ENCODE measurements around the gene CAPZB. TPM values are rescaled to one million over a fixed set of nuclear protein-coding genes. Genes with fewer than 3 reads are reported as not detected.

Gene CAPZB
- total RNA-seq, 4 donors from 2014 or later: 127 to 404 (median 136) TPM

- DNase-seq: no peak
- intact Hi-C loops (cut with DNase I; ENCODE audit: low total_unique reads) (no loop called here), in situ Hi-C loops (cut with MboI; ENCODE audit: low pct_ligation_motif_present in 1 of 4, low pct_unique_long_range_greater_than_20kb in 1 of 4, low sequenced_read_pairs in 3 of 4) (no loop called here)
- WGBS, 2 donors (ENCODE audit: low coverage in 1 of 2): 67 to 78% methylated on average over 4 of the region's 4 CpGs
- TF ChIP-seq POLR2AphosphoS5 (IDR thresholded peaks at IDR 0.05) (no peak), CTCF (IDR thresholded peaks at IDR 0.05) (no peak), POLR2A (IDR thresholded peaks at IDR 0.05) (no peak), EP300 (IDR thresholded peaks at IDR 0.05; ENCODE audit: low read depth) (no peak)
- Histone ChIP-seq H3K4me3 (no peak overlapping the region), H3K27me3 (no peaks in the 10 kb centered on the region), H3K27ac (peak overlapping the region; percentile 80 to 93 (median 82)), H3K9me3 (no peaks in the 10 kb centered on the region), H3K36me3 (no peaks in the 10 kb centered on the region), H3K4me1 (peaks cover 46 to 96% (median 59%) of the 10 kb centered on the region in 4 donors)
Observed at GRCh38 chr1:19443326-19443725, 42.0 kb downstream of the CAPZB start.

GRCh38 chr1:19442154-19443096 is 42.9 kb downstream of the CAPZB start:
- H3K36me3 ChIP-seq: no peaks in the 10 kb centered on the region
- H3K27ac ChIP-seq: peak overlapping the region; percentile 80 to 93 (median 82)
- TF ChIP-seq POLR2AphosphoS5 (IDR thresholded peaks at IDR 0.05) (no peak), POLR2A (IDR thresholded peaks at IDR 0.05) (no peak)
- WGBS, 2 donors (ENCODE audit: low coverage in 1 of 2): 61 to 71% methylated on average over 12 to 22 of the region's 22 CpGs
- H3K27me3 ChIP-seq: no peaks in the 10 kb centered on the region
- in situ Hi-C loops (cut with MboI; ENCODE audit: low pct_ligation_motif_present in 1 of 4, low pct_unique_long_range_greater_than_20kb in 1 of 4, low sequenced_read_pairs in 3 of 4): no loop called here
- intact Hi-C loops (cut with DNase I; ENCODE audit: low total_unique reads): no loop called here
- no peak for DNase-seq
- peaks cover 48 to 96% (median 58%) of the 10 kb centered on the region in 4 donors for H3K4me1 ChIP-seq
- H3K4me3 ChIP-seq: no peak overlapping the region
- no peaks in the 10 kb centered on the region for H3K9me3 ChIP-seq

GRCh38 chr1:19441048-19441780 is 44.1 kb downstream of the CAPZB start:
- no peak for DNase-seq
- in situ Hi-C loops (cut with MboI; ENCODE audit: low pct_ligation_motif_present in 1 of 4, low pct_unique_long_range_greater_than_20kb in 1 of 4, low sequenced_read_pairs in 3 of 4) (no loop called here), intact Hi-C loops (cut with DNase I; ENCODE audit: low total_unique reads) (no loop called here)
- Histone ChIP-seq H3K27me3 (no peaks in the 10 kb centered on the region), H3K4me3 (no peak overlapping the region), H3K9me3 (no peaks in the 10 kb centered on the region), H3K36me3 (no peaks in the 10 kb centered on the region), H3K27ac (peak overlapping the region; percentile 80 to 93 (median 82)), H3K4me1 (peaks cover 59 to 99% (median 66%) of the 10 kb centered on the region in 4 donors)
- WGBS, 2 donors (ENCODE audit: low coverage in 1 of 2): 84 to 91% methylated on average over 9 to 11 of the region's 11 CpGs
- TF ChIP-seq EP300 (IDR thresholded peaks at IDR 0.05; ENCODE audit: low read depth) (no peak), POLR2A (IDR thresholded peaks at IDR 0.05) (no peak), POLR2AphosphoS5 (IDR thresholded peaks at IDR 0.05) (peak in 1 of 3 donors; percentile 39), CTCF (IDR thresholded peaks at IDR 0.05) (no peak)

- Histone ChIP-seq H3K36me3 (no peaks in the 10 kb centered on the region), H3K27me3 (no peaks in the 10 kb centered on the region), H3K4me1 (peaks cover 60 to 97% (median 68%) of the 10 kb centered on the region in 4 donors), H3K4me3 (no peak overlapping the region), H3K27ac (peak overlapping the region; percentile 80 to 93 (median 82)), H3K9me3 (no peaks in the 10 kb centered on the region)
- TF ChIP-seq EP300 (IDR thresholded peaks at IDR 0.05; ENCODE audit: low read depth) (no peak), POLR2AphosphoS5 (IDR thresholded peaks at IDR 0.05) (peak in 1 of 3 donors; percentile 6), POLR2A (IDR thresholded peaks at IDR 0.05) (no peak), CTCF (IDR thresholded peaks at IDR 0.05) (no peak)
- WGBS, 2 donors (ENCODE audit: low coverage in 1 of 2): 61 to 79% methylated on average over 6 to 13 of the region's 13 CpGs
- no peak for DNase-seq
- intact Hi-C loops (cut with DNase I; ENCODE audit: low total_unique reads): loop anchor here (10.0 kb wide), 1 partner anchor 45 kb away; the partner anchor contains the start of gene CAPZB
- in situ Hi-C loops (cut with MboI; ENCODE audit: low pct_ligation_motif_present in 1 of 4, low pct_unique_long_range_greater_than_20kb in 1 of 4, low sequenced_read_pairs in 3 of 4): no loop called here
Observed at GRCh38 chr1:19439464-19440171, 45.7 kb downstream of the CAPZB start.

Measured in transverse colon (tissue), 4 donors.